ENCODE measurements around the gene KCNAB2. TPM values are rescaled to one million over a fixed set of nuclear protein-coding genes. Genes with fewer than 3 reads are reported as not detected.

KCNAB2 gene
- total and polyA plus RNA-seq, 2 donors (not counting 1 experiment from before 2014, with no cell fraction given) = 90.7 to 143 TPM

DNA sequence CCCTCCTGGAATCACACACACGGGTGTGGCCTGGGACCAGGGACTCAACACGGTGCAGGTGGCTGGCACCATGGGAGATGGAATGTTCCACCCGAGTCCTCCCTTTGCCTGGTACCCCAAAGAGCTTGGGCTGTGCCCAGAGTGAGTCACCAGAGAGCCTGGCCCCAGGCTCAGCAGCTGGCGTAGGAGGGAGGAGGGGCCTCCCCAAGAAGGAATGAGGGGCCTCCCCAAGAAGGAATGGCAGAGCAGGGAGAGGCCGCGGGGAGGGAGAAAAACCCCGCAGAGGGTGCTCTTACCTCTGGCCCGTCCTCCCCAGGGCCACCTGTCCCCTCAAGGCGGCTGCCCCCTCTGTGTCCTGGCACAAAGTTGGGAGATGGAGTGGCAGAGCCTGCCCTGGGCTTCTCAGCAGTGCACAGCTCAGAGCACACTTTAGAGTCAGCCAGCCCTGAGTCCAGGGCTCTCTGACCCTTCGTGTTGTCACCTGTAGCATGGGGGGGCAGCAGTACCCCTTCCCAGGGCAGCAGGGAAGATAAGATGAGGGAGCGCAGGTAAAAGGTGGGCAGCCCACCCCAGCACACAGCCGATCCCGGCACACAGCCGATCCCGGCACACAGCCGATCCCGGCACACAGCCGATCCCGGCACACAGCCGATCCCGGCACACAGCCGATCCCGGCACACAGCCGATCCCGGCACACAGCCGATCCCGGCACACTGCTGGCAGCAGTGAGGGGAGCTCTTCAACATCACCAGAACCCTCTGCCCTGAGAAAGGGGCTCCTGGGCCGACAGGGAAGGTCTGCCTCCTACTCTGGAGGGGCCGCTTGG, 20.2 kb upstream of the KCNAB2 start:
- intact Hi-C loops (cut with micrococcal nuclease) = loop anchor here (1.0 kb wide), 1 partner anchor 33 kb away; the partner anchor contains the start of gene NPHP4
- Histone ChIP-seq H3K79me2 (ENCODE audit: control insufficient read depth, insufficient read depth, low read length) (peaks cover 43% of the 10 kb centered on the region), H3K27ac (ENCODE audit: low read length in 2 of 2) (peak overlapping the region; percentile 96), H3K9me3 (ENCODE audit: control extremely low read depth in 1 of 3, control insufficient read depth in 2 of 3, insufficient read depth in 1 of 3, low read length in 2 of 3) (no peaks in the 10 kb centered on the region), H3K9ac (ENCODE audit: low read length) (peak overlapping the region; percentile 80), H4K20me1 (ENCODE audit: control insufficient read depth, insufficient read depth, low read length, poor library complexity, severe bottlenecking) (peaks cover 27% of the 10 kb centered on the region), H3K27me3 (replicated peaks in 1 of 4; ENCODE audit: control extremely low read depth in 1 of 4, control insufficient read depth in 3 of 4, insufficient read depth in 4 of 4, low read length in 3 of 4) (no peaks in the 10 kb centered on the region), H3K4me3 (ENCODE audit: control extremely low read depth in 1 of 5, extremely low read depth in 1 of 5, insufficient read depth in 1 of 5, low read depth in 2 of 5, low read length in 4 of 5) (peak overlapping the region in 4 of 5 experiments; percentile 63 to 71 (median 65)), H3K36me3 (replicated peaks in 1 of 2; ENCODE audit: control extremely low read depth in 1 of 2, control insufficient read depth in 1 of 2, extremely low read depth in 1 of 2, insufficient read depth in 2 of 2, low read length in 1 of 2) (peaks cover 0 to 14% of the 10 kb centered on the region in 2 experiments), H3K4me1 (ENCODE audit: control insufficient read depth in 2 of 2, insufficient read depth in 2 of 2, low read length in 2 of 2) (peaks cover 47 to 54% of the 10 kb centered on the region in 2 donors), H2AFZ (ENCODE audit: insufficient read depth, low read depth, low read length, poor library complexity, severe bottlenecking) (peak overlapping the region; percentile 29), H3K4me2 (replicated peaks; ENCODE audit: low read depth, low read length, poor library complexity, severe bottlenecking) (peak overlapping the region; percentile 92)
- Mint-ChIP-seq H3K4me1 (peaks cover 53% of the 10 kb centered on the region), H3K27ac (peak overlapping the region; percentile 93), H3K9me3 (ENCODE audit: insufficient read depth) (no peaks in the 10 kb centered on the region), H3K4me3 (peak overlapping the region; percentile 86), H3K27me3 (no peaks in the 10 kb centered on the region)
- TF ChIP-seq, protein P1, sequence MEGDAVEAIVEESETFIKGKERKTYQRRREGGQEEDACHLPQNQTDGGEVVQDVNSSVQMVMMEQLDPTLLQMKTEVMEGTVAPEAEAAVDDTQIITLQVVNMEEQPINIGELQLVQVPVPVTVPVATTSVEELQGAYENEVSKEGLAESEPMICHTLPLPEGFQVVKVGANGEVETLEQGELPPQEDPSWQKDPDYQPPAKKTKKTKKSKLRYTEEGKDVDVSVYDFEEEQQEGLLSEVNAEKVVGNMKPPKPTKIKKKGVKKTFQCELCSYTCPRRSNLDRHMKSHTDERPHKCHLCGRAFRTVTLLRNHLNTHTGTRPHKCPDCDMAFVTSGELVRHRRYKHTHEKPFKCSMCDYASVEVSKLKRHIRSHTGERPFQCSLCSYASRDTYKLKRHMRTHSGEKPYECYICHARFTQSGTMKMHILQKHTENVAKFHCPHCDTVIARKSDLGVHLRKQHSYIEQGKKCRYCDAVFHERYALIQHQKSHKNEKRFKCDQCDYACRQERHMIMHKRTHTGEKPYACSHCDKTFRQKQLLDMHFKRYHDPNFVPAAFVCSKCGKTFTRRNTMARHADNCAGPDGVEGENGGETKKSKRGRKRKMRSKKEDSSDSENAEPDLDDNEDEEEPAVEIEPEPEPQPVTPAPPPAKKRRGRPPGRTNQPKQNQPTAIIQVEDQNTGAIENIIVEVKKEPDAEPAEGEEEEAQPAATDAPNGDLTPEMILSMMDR (IDR thresholded peaks at IDR 0.05) = no peak
- no peak for TF ChIP-seq EZH2 (IDR thresholded peaks at IDR 0.05; ENCODE audit: borderline replicate concordance, insufficient read depth, low read depth, low read length, poor library complexity, severe bottlenecking)
- ATAC-seq (ENCODE audit: low read depth) = no peak
- POLR2A ChIA-PET = interaction anchor here (1.1 to 3.2 kb wide), 3 partner anchors 13 to 175 kb away, joined by 3 to 26 read pairs (median 4); partner anchors contain the start of gene NPHP4
- CTCF ChIA-PET = interaction anchor here (0.9 to 2.7 kb wide), 8 partner anchors 9 to 219 kb away, joined by 3 to 13 read pairs (median 4); partner anchors contain the start of gene NPHP4
- DNase-seq = peak; percentile 44
- WGBS (ENCODE audit: insufficient coverage) = 48% methylated on average over 19 of the region's 29 CpGs
